ENCODE data around the gene LENG9.

LENG9 gene

GRCh38 chr19:54418930-54419800, 44.4 kb downstream of the LENG9 start:
- DNase-seq = no peak

GRCh38 chr19:54418030-54418929, 45.3 kb downstream of the LENG9 start:
- peak; percentile 72 for DNase-seq

GRCh38 chr19:54416695-54417491, 46.7 kb downstream of the LENG9 start:
- no peak for DNase-seq

GRCh38 chr19:54415901-54416673, 47.5 kb downstream of the LENG9 start:
- no peak for DNase-seq

GRCh38 chr19:54415208-54415900, 48.2 kb downstream of the LENG9 start, which contains the start of gene TTYH1:
Gene TTYH1 (plus strand): TSS chr19:54415464. CDS start chr19:54415553, 89 bp downstream.
- DNase-seq = peak; percentile 52

- DNase-seq = no peak
These were observed 49.4 kb downstream of the LENG9 start for GRCh38 chr19:54414156-54414555.

GRCh38 chr19:54412877-54413276, 50.7 kb downstream of the LENG9 start:
- no peak for DNase-seq
